ENCODE measurements around the gene CCNB1.
"Not testable (repeated sequence)": the region's sequence is repeated elsewhere in the genome, so short reads cannot be mapped to it uniquely, and the experiment has no call there.

The CCNB1 gene

GRCh38 chr5:69170969-69171368, 4.0 kb downstream of the CCNB1 start:
- no peak for DNase-seq (ENCODE audit: low read depth, low spot score)
- H3K4me3 ChIP-seq (ENCODE audit: low read length) = no peak overlapping the region

- not testable (repeated sequence) for H3K4me3 ChIP-seq (ENCODE audit: low read length); DNase-seq (ENCODE audit: low read depth, low spot score)
Measured at GRCh38 chr5:69181659-69182293, 14.8 kb downstream of the CCNB1 start.

GRCh38 chr5:69184621-69185020, 17.7 kb downstream of the CCNB1 start:
- no peak for DNase-seq (ENCODE audit: low read depth, low spot score)
- no peak overlapping the region for H3K4me3 ChIP-seq (ENCODE audit: low read length)

GRCh38 chr5:69187342-69187741, 20.4 kb downstream of the CCNB1 start:
- no peak overlapping the region for H3K4me3 ChIP-seq (ENCODE audit: low read length)
- DNase-seq (ENCODE audit: low read depth, low spot score) = no peak

- no peak for DNase-seq (ENCODE audit: low read depth, low spot score)
- peak overlapping the region; percentile 96 for H3K4me3 ChIP-seq (ENCODE audit: low read length)
Measured at GRCh38 chr5:69188811-69189161, 21.8 kb downstream of the CCNB1 start.

- H3K4me3 ChIP-seq (ENCODE audit: low read length) = peak within 1 kb of the TSS; percentile 96
- DNase-seq (ENCODE audit: low read depth, low spot score) = peak; percentile 86
Measured at GRCh38 chr5:69189162-69190086, 22.5 kb downstream of the CCNB1 start, which contains the start of gene CENPH. Gene CENPH, plus strand, starts transcription at chr5:69189583. Its CDS starts 52 bp downstream, at chr5:69189635.

GRCh38 chr5:69202497-69202896, 35.5 kb downstream of the CCNB1 start:
- DNase-seq (ENCODE audit: low read depth, low spot score) = no peak

GRCh38 chr5:69206528-69207190, 39.7 kb downstream of the CCNB1 start:
- no peak overlapping the region for H3K4me3 ChIP-seq (ENCODE audit: low read length)
- no peak for DNase-seq (ENCODE audit: low read depth, low spot score)

More at GRCh38 chr5:69202497-69202896, 35.5 kb downstream of the CCNB1 start:
- H3K4me3 ChIP-seq (ENCODE audit: low read length) = no peak overlapping the region

- no peak overlapping the region for H3K4me3 ChIP-seq (ENCODE audit: low read length)
- DNase-seq (ENCODE audit: low read depth, low spot score) = no peak
Measured at GRCh38 chr5:69209602-69210001, 42.7 kb downstream of the CCNB1 start.

GRCh38 chr5:69211200-69211599, 44.2 kb downstream of the CCNB1 start:
- DNase-seq (ENCODE audit: low read depth, low spot score) = no peak

GRCh38 chr5:69212022-69212421, 45.1 kb downstream of the CCNB1 start:
- DNase-seq (ENCODE audit: low read depth, low spot score) = no peak
- no peak overlapping the region for H3K4me3 ChIP-seq (ENCODE audit: low read length)

More at GRCh38 chr5:69211200-69211599, 44.2 kb downstream of the CCNB1 start:
- H3K4me3 ChIP-seq (ENCODE audit: low read length) = no peak overlapping the region

- no peak for DNase-seq (ENCODE audit: low read depth, low spot score)
- no peak overlapping the region for H3K4me3 ChIP-seq (ENCODE audit: low read length)
Measured at GRCh38 chr5:69213513-69214215, 46.7 kb downstream of the CCNB1 start.

GRCh38 chr5:69217151-69217511, 50.2 kb downstream of the CCNB1 start:
- peak overlapping the region; percentile 94 for H3K4me3 ChIP-seq (ENCODE audit: low read length)
- DNase-seq (ENCODE audit: low read depth, low spot score) = no peak

- peak; percentile 84 for DNase-seq (ENCODE audit: low read depth, low spot score)
- peak overlapping the region; percentile 94 for H3K4me3 ChIP-seq (ENCODE audit: low read length)
Measured at GRCh38 chr5:69217548-69218526, 50.9 kb downstream of the CCNB1 start.

GRCh38 chr5:69219939-69220338, 53.0 kb downstream of the CCNB1 start:
- no peak for DNase-seq (ENCODE audit: low read depth, low spot score)
- no peak overlapping the region for H3K4me3 ChIP-seq (ENCODE audit: low read length)

- DNase-seq (ENCODE audit: low read depth, low spot score); H3K4me3 ChIP-seq (ENCODE audit: low read length): not testable (repeated sequence)
Measured at GRCh38 chr5:69220371-69220770, 53.4 kb downstream of the CCNB1 start.

GRCh38 chr5:69220833-69221232, 53.9 kb downstream of the CCNB1 start:
- not testable (repeated sequence) for DNase-seq (ENCODE audit: low read depth, low spot score); H3K4me3 ChIP-seq (ENCODE audit: low read length)

GRCh38 chr5:69224520-69224919, 57.6 kb downstream of the CCNB1 start:
- H3K4me3 ChIP-seq (ENCODE audit: low read length) = no peak overlapping the region
- no peak for DNase-seq (ENCODE audit: low read depth, low spot score)

Data from Jurkat, Clone E6-1 (cell line).